DND-41 (cell line): ENCODE results near the gene C1QTNF1.

Experiments used
- ATAC-seq: fragments of 200-7000 bp; cut with Tn5 transposase; 3 replicates; pipeline ENCODE4 v1.9.1; 2021; ENCODE audit warnings: low read depth; ENCODE audit not compliant: insufficient read depth
- DNase-seq: peaks from one replicate; pipeline ENCODE4 v3.0.0-alpha.2; 2020
- H2AFZ ChIP-seq: 2 replicates; pipeline ENCODE4 v1.6.0; 2012; ENCODE audit warnings: low read depth, low read length
- H3K27ac ChIP-seq: 2 replicates; pipeline ENCODE4 v1.5.1; 2012; ENCODE audit warnings: low read length, inconsistent platforms
- H3K27me3 ChIP-seq: fragments of 200-600 bp; sonication (generic); 2 replicates; pipeline ENCODE4 v1.6.0; 2012; ENCODE audit warnings: low read length, mild to moderate bottlenecking, inconsistent platforms; ENCODE audit not compliant: insufficient read depth, poor library complexity
- H3K36me3 ChIP-seq: 2 replicates; pipeline ENCODE4 v1.5.1; 2012; ENCODE audit warnings: low read length, inconsistent platforms; ENCODE audit not compliant: insufficient read depth
- H3K4me1 ChIP-seq: 2 replicates; pipeline ENCODE4 v1.5.1; 2012; ENCODE audit warnings: mild to moderate bottlenecking, low read length; ENCODE audit not compliant: insufficient read depth
- H3K4me2 ChIP-seq: 2 replicates; pipeline ENCODE4 v1.6.0; 2012; ENCODE audit warnings: mild to moderate bottlenecking, moderate library complexity, low read length, inconsistent platforms; ENCODE audit not compliant: insufficient read depth
- H3K4me3 ChIP-seq, 2 experiments: fragments of 200-600 bp in 1 of 2; shearing (Covaris generic) in 1 of 2; 2 replicates each; pipeline ENCODE4 v1.5.1; 2012 to 2016; ENCODE audit warnings: inconsistent platforms in 2 of 2, low read length in 2 of 2, mild to moderate bottlenecking in 2 of 2, low read depth in 1 of 2, moderate library complexity in 1 of 2
- H3K79me2 ChIP-seq: 2 replicates; pipeline ENCODE4 v1.6.0; 2012; ENCODE audit warnings: low read length, inconsistent platforms; ENCODE audit not compliant: insufficient read depth
- H3K9ac ChIP-seq: 2 replicates; pipeline ENCODE4 v1.6.0; 2012; ENCODE audit warnings: low read depth, mild to moderate bottlenecking, inconsistent platforms, low read length, moderate library complexity
- H3K9me3 ChIP-seq: 2 replicates; pipeline ENCODE4 v1.5.1; 2012; ENCODE audit warnings: low read length, moderate library complexity, mild to moderate bottlenecking, inconsistent platforms; ENCODE audit not compliant: insufficient read depth, severe bottlenecking
- H4K20me1 ChIP-seq: 2 replicates; pipeline ENCODE4 v1.6.0; 2012; ENCODE audit warnings: low read length; ENCODE audit not compliant: insufficient read depth
- EZH2 ChIP-seq: IDR thresholded peaks from 3 replicates; pipeline ENCODE4 v1.6.1; 2012; ENCODE audit warnings: borderline replicate concordance, low read depth, mild to moderate bottlenecking, moderate library complexity, low read length, inconsistent platforms; ENCODE audit not compliant: severe bottlenecking
- TF ChIP-seq, protein P1 (sequence below): IDR thresholded peaks from 2 replicates; pipeline ENCODE4 v1.5.1; 2012; ENCODE audit warnings: borderline replicate concordance, low read length, moderate library complexity, mild to moderate bottlenecking; ENCODE audit not compliant: poor library complexity, severe bottlenecking; ENCODE audit errors: extremely low read depth

The C1QTNF1 gene

DNA sequence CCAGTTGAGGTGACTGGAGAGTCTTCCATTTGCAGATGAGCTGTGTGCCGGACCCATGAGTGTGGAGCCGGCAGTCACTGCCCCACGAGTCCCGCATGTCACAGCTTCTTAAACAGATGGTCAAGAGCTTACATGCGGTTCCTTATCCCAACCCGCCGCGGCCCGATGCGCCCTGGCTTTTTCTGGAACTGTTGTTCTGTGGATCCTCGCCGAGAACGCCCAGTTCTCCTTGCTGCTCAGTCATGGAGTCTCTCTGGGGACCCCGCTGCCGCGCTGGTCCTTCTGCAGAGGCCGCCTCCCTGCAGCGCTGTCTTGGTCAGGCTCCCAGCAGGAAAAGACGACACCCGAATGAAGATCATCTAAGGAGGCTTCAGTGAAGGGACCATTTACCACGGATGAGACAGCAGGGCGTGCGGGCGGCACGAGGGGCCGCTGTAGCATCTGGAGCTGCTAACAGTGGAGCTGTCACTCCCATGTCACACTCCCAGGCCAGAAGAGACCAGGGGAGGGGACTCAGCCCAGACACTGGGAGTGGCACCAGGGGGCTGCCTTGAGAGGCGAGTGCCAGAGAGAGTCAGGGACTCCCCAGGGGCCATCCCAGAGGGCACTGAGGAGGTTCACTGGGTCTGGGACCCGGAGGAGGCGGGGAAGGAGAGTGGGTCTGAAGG lies 33.5 kb upstream of the C1QTNF1 start:
- no peaks in the 10 kb centered on the region for H3K4me1 ChIP-seq
- H3K4me2 ChIP-seq, result no peak overlapping the region
- no peak overlapping the region for H2AFZ ChIP-seq
- peaks cover 54% of the 10 kb centered on the region for H3K36me3 ChIP-seq
- ATAC-seq, result no peak
- no peak for DNase-seq
- no peak overlapping the region for H3K9ac ChIP-seq
- H3K27ac ChIP-seq, result no peak overlapping the region
- peaks cover 27% of the 10 kb centered on the region for H4K20me1 ChIP-seq
- H3K79me2 ChIP-seq, result 0 out of 2 replicates have a peak, but pooled peaks cover 7% of the 10 kb centered on the region
- H3K9me3 ChIP-seq, result no peaks in the 10 kb centered on the region
- TF ChIP-seq, protein P1, sequence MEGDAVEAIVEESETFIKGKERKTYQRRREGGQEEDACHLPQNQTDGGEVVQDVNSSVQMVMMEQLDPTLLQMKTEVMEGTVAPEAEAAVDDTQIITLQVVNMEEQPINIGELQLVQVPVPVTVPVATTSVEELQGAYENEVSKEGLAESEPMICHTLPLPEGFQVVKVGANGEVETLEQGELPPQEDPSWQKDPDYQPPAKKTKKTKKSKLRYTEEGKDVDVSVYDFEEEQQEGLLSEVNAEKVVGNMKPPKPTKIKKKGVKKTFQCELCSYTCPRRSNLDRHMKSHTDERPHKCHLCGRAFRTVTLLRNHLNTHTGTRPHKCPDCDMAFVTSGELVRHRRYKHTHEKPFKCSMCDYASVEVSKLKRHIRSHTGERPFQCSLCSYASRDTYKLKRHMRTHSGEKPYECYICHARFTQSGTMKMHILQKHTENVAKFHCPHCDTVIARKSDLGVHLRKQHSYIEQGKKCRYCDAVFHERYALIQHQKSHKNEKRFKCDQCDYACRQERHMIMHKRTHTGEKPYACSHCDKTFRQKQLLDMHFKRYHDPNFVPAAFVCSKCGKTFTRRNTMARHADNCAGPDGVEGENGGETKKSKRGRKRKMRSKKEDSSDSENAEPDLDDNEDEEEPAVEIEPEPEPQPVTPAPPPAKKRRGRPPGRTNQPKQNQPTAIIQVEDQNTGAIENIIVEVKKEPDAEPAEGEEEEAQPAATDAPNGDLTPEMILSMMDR, result no peak
- TF ChIP-seq EZH2, result no peak
- no peaks in the 10 kb centered on the region for H3K27me3 ChIP-seq
- no peak overlapping the region for H3K4me3 ChIP-seq

DNA sequence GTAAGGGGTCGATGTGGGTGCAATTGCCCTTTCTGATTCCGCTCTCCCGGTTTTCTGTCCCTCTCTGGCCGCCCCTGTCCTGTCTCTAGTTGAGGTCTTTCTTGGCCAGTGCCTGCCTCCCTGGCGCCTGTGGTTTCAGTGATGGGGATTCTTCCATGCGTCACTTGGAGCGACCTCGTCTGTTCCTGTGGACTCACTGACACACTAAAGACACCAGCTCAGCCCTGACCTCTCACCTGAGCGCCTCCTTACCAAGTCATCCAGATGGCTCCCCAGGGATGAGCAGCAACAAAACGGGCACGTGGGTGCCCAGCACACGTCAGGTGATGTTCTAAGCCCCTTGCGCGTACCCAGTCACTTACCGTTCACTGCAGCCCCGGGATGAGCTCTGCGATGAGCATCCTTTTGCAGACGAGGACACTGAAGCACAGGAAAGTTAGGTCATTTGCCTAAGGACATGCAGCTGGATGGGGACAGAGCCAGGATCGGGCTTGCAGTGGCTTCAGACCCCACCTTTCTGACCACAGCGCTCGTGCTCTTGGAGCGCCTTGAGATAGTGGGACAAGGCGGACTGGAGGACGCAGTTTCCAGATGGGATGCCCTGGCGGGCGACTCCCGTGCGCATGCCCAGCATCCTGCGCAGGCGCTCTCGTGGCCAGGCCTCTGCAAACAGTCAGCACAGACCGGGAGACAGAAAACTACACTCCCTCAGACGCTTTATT lies 32.8 kb upstream of the C1QTNF1 start:
- no peak overlapping the region for H3K27ac ChIP-seq
- H3K36me3 ChIP-seq, result peaks cover 61% of the 10 kb centered on the region
- no peak overlapping the region for H2AFZ ChIP-seq
- TF ChIP-seq, protein P1, result no peak
- no peak for TF ChIP-seq EZH2
- no peaks in the 10 kb centered on the region for H3K27me3 ChIP-seq
- 0 out of 2 replicates have a peak, but pooled peaks cover 7% of the 10 kb centered on the region for H3K79me2 ChIP-seq
- no peaks in the 10 kb centered on the region for H3K4me1 ChIP-seq
- H3K9me3 ChIP-seq, result no peaks in the 10 kb centered on the region
- DNase-seq (no peak), ATAC-seq (no peak)
- H3K4me2 ChIP-seq, result no peak overlapping the region
- H3K4me3 ChIP-seq, result no peak overlapping the region
- no peak overlapping the region for H3K9ac ChIP-seq
- H4K20me1 ChIP-seq, result peaks cover 31% of the 10 kb centered on the region

DNA sequence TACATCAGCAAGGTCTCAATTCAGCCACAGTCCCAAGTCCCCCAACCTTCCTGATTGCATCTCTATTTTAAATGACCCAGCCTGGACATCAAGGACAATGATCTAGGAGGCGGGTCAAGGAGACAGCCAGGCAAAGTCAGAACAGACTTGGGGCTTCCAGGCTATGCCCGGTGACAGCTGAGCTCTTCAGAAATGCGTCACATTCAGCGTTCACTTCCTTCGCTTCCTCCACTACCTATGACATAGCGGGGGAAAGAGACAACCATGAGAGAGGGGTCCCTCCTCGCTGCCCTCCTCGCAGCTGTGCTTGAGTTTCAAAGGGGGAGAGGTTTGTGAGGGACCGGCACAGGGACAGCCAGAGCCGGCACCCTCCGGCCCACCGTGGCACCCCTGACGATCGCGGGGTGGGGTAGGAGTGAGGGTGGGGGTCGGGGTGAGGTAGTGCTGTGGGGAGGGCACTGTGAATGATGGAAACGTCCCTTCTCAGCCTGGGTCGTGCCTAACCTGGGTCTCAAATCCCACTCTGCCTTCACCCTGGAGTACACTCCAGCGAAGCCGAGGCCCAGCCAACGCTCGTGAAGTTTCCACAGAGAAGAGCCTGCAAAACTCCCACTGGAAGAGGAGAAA lies 31.9 kb upstream of the C1QTNF1 start:
- no peak for TF ChIP-seq EZH2
- TF ChIP-seq, protein P1, result no peak
- H3K79me2 ChIP-seq, result 0 out of 2 replicates have a peak, but pooled peaks cover 9% of the 10 kb centered on the region
- no peaks in the 10 kb centered on the region for H3K9me3 ChIP-seq
- no peak overlapping the region for H3K4me3 ChIP-seq
- H2AFZ ChIP-seq, result no peak overlapping the region
- DNase-seq (no peak), ATAC-seq (no peak)
- peaks cover 69% of the 10 kb centered on the region for H3K36me3 ChIP-seq
- H3K4me1 ChIP-seq, result no peaks in the 10 kb centered on the region
- H3K27ac ChIP-seq, result no peak overlapping the region
- H3K27me3 ChIP-seq, result no peaks in the 10 kb centered on the region
- H3K9ac ChIP-seq, result no peak overlapping the region
- H3K4me2 ChIP-seq, result no peak overlapping the region
- peaks cover 39% of the 10 kb centered on the region for H4K20me1 ChIP-seq
